Embryonic facial prominence (tissue), 1 donor: Measurements from ENCODE around the gene LYSMD3.

Source experiments
- DNase-seq: peaks from one replicate; pipeline ENCODE4 v3.0.0-alpha.2; 2016; ENCODE audit errors: extremely low spot score

LYSMD3 gene

DNA sequence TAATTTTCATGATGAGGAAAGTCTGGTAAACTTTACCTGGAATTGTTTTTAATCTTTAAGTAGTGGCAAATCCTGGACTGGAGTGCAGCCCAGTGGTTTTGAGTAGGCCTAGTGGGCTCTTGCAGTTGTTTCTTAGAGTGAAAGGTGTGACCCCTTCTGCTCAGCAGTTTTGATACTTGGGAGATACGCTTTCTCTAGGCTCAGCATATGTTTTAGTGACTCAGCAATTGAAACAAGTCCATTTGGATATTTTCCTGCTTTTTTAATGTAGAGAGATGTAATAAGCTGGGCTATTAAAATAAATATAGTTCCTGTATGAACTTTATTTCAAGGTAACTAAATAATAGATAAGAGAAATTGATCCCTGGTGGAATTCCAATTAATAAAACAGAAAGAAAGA lies 48.7 kb downstream of the LYSMD3 start:
- no peak for DNase-seq

DNA sequence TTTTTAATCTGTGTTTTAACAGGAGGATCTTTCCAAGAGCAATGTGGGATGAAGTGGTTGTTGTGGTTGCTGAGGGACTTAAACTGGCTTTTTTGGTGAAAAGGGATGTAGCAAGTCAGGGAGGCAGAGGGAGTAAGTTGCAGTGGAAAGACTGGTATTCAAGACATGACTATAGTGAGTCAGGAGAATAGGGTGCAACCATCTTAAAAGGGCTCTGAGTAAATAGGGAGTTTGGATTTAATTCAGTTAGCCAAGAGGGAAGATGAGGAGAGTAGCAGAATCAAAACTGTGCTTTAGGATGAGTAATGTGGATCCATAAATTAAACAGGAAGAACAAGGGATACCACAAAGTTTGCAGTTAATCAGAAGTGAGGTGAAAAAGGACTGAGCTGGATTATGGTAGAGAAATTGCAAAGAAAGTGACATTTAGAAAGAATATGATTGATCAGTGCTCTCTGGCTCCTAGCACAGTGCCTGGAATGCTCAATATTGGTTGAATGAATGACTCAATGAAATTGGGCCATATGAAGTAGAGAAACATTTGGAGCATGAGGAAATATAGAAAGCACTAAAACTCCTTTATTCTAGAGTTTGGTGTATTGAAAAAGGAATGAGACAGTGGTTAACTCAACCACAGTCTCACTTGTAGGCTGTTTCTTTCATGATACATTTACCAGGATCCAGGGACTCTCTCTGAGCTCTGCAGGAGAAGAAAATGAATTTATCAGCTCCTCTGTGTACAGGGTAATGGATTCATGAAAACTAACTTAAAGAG lies 49.6 kb downstream of the LYSMD3 start:
- no peak for DNase-seq

DNA sequence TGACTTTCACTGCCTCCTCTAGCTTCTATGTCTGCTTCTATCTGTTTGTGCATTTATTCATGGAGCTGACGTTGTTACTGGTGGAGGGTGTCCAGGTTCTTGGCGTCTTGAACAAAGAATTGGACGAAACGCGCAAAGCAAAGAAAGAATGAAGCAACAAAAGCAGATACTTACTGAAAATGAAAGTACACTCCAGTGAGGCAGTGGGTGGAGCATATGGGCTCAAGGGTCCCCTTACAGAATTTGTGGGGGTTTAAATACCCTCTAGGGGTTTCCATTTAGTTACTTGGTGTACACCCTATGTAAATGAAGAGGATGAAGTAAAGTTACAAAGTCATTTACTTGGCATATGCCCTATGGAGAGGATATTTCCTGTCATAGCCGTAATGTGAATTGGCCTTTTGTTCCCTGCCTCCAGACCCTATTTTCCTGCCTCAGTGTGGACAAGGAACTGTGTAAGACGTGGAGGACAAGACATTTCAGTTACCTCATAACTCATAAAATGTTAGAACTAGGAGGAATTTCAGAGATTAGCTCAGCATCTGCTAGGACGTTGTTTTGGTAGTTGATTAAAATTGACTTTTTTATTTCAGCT lies 51.7 kb downstream of the LYSMD3 start:
- no peak for DNase-seq

DNA sequence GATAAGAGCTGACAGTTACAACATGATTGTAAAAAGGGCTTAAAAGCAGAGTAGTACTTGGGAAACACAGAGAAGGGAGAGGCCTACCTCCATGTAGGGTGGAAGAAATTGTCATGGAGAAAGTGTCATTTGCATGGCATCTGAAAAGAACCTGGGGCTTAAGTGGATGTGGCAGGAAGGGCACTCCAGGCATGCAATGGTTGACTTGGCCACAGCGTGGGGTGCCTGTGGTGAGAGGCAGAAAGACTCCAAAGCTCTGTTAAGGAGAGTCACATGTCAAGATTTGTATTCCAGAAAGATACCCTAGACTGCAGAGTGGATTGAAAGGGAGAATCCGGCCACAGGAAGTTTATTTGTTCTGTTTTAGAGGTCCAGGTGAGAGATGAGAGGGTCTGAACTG lies 52.3 kb downstream of the LYSMD3 start:
- no peak for DNase-seq

DNA sequence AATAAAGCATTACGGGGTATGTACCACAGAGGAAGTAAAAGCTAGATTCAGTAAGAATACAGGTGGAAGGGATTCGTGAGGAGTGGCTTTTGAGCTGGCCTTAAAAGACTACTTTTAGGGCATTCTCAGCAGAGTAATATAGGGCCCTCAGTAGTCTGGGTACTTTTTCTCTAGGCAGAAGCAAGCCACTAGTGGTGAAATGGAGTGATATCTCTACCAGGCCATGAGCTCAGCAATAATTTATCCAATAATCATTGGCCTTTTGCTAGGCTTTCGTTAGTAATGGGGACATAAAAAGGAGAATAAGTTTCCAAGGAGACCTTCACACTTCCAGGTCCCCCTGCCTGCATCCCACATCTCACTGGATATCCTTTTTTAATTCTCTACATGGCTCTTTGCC lies 53.0 kb downstream of the LYSMD3 start:
- DNase-seq: no peak

DNA sequence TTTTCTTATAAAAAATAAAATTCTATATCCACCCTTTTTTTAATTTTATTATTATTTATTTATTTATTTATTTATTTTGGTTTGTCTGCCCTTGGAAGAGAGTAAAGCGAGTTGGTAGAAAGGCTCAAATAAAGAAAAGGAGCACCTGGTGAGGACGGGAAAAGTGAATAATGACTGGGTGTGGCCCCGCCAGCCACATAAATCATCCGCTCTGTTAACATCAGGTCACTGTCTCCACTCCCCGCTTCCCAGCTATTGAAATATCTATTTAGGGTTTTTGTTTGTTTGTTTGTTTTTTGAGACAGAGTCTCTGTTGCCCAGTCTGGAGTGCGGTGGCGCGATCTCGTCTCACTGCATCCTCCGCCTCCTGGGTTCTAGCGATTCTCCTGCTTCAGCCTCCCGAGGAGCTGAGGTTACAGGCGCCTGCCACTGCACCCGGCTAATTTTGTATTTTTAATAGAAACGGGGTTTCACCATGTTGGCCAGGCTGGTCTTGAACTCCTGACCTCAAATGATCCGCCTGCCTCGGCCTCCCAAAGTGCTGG lies 53.9 kb downstream of the LYSMD3 start:
- no peak for DNase-seq

DNA sequence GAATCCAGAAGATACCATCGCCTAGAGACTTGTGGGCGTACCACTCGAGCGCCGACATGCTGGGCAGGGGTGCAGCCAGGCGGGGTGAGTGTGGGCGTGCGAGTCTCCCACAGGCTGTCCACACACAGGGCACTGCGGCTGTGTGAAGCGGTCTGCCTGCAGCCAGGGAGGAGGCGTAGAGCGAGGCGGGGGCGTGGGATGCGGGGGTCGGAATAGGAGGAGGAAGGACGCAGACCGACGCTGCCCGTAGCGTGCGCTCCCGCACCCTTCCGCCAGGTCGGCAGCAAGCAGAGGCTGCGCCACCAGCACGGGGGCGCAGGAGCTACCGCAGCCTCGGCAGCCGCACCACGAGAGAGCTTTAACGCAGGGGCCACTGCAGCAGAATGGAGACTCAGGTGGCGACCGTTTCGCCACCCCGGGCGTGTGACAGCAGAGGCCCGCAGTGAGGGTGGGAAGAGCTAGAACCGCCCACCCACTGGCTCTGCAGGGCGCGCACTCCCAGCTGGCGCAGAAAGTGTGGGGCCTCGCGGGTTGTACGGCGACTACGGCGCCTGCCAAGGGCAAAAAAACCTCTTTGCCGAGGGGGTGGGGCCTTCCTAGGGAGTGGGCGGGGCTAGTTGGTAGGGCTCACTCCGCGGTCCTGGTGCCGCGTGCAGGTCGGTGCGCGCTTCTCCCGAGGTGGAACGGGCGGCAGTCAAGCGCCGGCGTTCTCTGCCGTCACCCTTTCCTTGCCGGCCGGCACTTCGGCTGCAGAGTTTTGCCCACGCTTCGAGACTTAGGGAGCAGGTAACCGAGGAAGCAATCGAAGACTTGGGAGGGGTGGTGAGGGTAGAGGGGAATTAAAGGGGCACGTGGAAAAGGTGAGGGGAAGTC lies 54.9 kb downstream of the LYSMD3 start, which contains the start of the genes MBLAC2 and POLR3G:
MBLAC2 (minus strand) TSS at position 537 of the 873 bp plus-strand sequence; CDS start at position 58, 479 bp downstream.
POLR3G (plus strand) TSS at position 630 of the 873 bp plus-strand sequence. CDS start 10,704 bp downstream, outside the sequence.
- peak; percentile 84 for DNase-seq

DNA sequence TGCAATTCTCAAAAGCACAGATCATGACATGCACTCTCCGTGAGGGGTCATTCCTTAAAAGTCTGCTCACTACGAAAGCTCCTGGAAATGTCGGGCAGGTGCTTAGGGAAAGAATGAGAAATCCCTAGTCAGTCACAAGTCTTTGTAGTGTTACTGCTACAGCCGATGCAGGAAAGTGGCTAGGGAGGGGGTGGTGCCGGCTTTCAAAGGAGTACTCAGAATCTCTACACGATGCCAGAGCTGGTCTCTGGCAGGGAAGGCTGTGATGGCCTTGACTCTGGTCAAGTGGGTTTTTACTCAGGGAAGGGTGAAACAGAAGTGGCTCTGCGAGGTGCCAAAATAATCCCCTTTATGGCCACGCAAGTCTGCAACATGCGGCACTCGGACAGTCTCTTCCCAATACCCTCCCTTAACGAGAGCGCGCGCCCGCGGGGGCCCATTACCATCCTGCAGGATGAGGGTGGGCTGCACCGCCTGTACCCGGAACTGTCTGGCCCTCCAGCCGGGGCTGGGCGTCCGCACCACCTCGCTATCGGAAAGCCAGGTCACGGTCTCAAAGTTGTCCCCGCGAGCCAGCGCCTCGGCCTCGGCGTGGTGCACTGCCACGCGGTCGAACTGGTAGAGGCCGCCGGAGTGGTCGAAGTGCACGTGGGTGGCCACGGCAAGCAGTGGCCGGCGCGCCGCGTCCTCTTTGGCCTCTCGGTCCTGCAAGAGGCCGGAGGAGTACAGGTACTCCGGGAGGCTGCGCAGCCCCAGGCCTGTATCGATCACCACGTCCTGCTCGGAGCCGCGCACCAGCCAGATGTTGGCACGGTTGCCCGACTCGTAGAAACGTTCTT lies 55.8 kb downstream of the LYSMD3 start:
- no peak for DNase-seq

DNA sequence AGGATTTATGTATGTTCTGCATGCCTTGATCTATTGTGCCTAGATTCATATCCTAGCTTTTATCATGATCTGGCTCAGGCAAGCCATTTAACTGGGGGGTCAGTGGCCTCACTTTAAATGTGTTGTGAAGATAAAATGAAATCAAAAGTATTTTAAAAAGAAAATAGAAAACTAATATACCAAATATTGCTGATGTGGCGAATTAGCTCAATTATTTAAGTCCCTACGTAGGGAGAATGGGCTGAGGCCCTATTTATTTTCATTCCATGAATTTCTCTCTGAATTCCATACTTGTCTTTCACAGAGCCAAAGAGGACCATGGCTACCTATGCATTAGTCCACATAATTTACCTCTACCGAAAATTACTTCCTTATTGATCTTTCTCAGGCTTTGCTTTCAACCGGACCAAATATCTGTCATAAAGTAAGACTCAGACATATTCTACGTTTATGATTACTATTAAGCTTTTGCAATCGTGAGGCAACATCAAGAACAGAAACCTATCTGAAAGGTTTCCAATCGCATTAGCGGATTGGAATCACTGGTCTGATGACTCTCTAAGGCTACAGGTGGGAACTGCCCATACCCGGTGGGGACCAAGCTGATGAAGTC lies 56.5 kb downstream of the LYSMD3 start:
- DNase-seq: no peak
